ENCODE results near the gene JPH4.
"Not testable (repeated sequence)": the region's sequence is repeated elsewhere in the genome, so short reads cannot be mapped to it uniquely, and the experiment has no call there.

JPH4 gene

DNA sequence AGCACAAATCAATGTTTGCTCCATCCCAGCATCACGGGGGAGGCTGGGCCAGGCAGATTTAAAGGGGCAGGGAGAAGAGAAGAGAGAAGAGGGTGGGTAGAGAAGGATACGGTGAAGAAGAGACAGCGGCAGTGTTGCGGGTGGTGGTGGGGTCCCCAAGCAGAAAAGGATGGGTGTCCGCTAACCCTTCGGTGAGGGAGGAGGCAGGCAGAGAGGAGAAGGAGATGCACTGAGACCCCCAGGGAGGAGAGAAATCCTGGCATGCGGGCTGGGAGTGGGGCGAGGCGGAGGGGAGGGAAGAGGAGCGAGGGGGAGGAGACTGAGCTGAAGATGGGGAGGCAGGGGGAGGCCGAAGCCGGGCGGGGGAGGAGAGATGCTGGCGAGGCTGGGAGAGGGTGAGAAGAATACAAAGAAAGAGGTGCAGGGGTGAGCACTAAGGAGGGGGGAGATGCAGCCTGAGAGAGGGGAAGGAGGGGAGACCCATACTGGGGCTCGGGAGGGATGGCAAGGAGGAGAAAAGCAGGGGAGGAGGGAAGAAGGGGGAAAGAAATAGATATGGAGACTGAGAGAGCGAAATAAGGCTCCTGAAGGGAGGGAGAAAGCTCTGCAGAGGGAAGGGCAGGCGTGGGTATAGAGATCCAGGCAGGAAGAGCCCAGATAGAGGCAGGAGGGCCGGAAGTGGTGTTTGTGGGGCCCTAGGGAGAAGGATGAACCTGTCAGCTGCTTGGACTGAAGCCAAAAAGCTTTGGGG is at the start of gene JPH4:
Gene JPH4 (minus strand): TSS at position 231 of the 751 bp plus-strand sequence. CDS start 1,337 bp downstream, outside the sequence.
- DNase-seq (ENCODE audit: low read depth): no peak

DNA sequence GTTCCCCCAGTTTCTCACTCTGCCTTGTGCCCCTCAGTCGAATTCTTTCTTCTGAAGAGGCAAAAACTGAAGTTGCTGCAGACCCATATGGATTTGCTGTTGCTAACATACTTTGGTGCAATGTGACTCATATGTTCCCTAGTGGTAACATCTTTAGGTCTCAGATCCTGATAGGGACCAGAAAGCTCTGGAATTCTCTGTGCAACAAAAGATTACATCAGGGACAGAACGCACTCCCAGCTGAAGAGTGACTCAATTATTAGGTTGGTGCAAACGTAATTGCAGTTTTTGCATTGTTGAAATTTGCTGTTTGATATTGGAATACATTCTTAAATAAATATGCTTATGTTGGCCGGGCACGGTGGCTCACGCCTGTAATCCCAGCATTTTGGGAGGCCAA is 49.4 kb upstream of the JPH4 start:
- no peak for DNase-seq (ENCODE audit: low read depth)

DNA sequence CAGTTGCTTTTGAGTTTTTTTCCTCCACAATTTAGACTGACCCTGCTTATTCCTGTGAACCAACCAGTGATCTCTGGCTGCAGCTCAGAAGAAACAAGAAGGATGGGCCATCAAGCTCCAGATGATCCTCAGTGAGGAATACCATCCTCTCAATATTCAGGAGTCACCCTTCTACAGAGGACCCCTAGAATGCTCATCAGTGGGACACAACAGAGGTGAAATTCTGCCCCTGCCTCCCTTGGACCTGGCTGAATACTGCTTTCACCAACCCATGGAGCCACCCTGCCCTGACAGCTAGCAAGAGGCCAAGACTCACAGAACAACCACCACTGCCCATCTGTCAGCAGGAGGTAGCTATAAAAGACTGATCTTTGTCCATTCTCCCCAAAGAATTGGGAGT is 48.4 kb upstream of the JPH4 start:
- no peak for DNase-seq (ENCODE audit: low read depth)

DNA sequence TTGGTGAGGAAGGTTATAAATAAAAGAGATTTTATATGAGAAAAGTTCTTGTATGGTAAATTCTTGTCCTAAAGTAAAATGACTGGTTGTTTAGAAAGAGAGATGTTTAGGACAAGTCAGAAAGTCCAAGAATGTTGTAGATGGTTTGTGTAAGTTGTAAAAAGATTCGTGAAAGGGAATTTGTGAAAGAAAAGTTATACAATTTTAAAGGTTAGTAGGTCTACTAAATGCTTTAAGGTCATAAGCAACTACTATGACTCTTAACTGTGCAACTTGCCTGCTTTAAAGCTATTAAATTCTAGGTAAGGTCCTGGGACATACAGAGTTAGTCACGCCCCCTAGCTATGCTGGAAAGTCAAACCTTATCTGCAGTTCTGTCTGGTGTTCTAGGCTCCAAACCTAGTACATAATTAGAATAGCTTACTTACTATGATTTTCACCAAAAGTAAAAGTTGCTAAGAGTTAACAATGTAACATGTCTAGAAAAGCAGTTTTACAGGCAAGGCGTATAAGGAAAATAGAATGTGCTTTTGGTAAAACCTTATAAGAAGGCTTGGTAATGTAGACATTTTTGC is 46.3 kb upstream of the JPH4 start:
- DNase-seq (ENCODE audit: low read depth): no peak

DNA sequence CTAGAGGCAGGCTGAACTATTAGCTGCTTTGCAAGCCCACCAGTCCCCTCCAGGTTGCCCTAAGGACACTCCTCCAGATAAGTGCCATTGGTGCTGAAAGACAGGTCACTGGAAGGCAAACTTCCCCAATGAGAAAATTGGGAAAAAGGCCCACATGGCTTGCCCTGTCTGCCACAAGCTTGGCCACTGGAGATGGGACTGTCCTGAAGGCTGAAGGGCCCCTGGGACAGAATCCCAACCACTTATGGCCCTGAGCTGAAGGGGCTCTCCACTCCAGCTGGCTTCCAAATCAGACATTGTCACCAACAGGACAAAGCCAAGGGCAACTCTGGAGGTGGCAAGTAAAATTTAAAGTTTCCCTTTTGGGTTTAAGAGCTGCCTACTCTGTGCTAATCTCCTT is 45.4 kb upstream of the JPH4 start:
- no peak for DNase-seq (ENCODE audit: low read depth)

DNA sequence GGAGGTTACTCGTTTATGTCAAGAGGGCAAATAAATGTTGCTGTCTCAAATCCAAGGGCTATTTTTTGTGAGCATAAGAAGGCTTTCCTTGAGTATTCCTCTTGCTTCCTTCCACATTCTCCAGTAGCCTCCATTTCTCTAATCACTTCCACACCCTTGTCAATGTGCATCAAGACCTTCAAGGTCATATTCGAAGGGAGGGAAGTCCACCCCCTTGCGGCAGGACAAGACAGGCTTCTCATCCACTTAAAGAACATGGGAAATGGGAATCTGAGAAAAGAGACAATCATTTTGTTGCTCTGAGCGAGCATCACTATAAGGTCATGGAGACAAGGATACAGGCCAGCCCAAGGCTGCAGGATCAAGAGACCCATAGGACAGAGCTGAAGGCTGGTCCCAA is 44.4 kb upstream of the JPH4 start:
- DNase-seq (ENCODE audit: low read depth): no peak

DNA sequence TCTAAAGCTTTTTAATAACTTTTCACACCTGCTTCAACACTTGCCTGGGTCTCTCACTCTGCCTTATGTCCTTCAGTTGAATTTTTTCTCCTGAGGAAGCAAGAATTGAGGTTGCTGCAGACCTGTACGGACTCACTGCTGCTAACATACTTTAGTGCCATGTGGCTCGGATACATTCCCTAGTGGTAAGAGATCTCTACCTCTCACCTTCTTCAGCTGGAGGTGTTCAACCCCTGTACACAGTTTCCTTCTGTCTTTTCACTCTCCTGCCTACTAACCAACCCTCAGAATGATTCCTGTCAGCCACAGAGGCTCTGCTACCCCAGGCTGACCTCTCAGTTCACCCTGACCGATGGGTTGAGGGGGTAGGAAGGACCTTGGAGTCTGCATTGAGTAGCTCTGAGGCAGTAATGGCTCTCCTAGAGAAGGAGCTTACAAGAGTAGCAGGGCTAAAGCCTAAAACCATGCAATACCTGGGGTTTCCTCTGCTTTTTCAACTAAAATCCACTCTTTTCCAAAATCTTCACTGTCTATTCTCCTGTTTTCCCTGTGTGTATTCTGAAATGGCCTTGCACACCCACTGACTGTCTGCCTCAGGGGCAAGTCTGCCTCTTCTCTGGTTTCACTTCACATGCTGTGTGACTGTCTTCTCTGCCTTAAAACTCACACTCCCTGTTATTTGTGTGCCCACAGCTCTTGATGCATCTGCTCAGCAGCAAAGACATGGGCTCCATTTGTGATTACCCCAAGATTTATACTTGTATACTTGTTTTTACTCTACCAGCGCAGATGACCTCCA is 43.5 kb upstream of the JPH4 start:
- no peak for DNase-seq (ENCODE audit: low read depth)

DNA sequence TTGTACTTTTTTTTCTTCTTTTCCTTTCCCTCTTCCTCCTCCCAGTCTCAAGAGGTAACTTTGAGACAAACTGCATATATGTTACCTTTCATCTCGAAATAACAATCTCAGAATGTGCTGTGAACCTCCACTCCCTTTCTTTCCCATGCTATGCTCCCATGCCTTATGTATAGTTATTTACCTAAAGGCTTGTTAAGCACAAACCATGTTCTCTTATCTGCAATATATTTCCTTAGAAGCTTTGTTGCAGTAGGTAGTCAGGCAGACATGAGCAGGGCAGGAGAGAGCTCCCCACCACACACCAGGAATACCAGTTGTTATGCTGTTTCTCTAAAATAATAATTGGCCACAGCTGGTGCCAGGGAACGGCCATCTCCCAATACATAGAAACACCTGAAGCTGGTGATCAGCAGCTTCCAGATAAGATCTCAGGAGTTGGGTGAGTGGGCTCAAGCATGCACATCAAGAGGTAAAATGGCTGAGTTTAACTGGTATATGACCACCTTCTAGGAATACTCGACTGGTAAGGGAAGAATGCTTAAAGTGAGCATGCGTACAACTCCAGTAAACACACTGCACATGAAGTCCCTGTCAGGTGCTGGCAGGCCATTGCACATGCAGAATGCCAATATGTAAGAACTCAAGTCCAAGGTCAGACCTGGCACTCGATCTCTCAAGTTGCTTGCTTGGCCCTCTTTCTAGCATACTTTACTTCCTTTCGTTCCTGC is 42.8 kb upstream of the JPH4 start:
- no peak for DNase-seq (ENCODE audit: low read depth)

DNA sequence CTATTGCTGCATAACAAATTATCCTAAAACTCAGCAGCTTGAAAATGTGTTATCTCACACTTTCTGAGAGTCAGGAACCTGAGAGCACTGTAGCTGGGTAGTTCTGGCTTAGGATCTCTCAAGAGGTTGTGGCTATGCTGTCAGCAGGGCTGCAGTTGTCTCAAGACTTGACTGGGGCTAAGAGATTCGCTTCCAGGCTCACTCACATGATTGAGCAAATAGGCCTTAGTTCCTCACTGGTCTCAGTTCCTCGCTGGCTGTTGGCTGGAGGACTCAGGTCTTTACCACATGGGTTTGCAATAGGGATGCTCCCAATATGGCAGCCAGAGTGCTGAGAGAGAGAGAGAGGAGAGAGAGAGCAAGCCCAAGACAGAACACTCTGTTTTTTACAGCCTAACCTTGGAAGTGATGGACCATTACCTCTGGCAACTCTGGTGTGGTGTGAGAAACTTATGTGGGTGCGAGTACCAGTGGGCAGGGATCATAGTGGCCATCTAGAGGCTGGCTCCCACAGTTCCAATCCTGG is 41.6 kb upstream of the JPH4 start:
- DNase-seq (ENCODE audit: low read depth): no peak

DNA sequence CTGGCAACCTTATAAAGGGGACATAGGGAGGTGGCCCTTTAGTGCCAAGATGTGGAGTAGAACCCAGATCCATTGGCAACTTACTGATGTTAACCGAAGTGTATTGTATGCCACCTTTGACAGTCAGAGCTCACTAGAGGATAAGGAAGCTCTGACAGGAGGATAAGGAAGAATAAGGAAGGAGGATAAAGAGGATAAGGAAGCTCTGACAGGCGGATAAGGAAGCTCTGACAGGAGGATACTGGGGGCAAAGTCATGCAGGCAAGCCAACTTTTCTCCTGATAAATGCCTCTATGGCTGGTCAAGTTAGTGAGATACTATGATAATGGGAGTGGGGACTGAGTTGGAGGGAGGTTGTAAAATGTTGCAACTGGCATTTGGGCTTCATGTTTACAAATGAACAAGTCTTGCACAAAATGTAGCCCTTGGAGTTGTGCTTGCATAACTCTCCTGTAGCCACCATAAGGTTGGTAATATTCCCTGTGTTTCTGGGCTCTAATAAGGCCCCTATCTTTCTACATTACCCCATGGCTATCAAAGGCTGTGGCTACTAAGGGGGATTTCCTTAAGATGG is 39.9 kb upstream of the JPH4 start:
- DNase-seq (ENCODE audit: low read depth): no peak

DNA sequence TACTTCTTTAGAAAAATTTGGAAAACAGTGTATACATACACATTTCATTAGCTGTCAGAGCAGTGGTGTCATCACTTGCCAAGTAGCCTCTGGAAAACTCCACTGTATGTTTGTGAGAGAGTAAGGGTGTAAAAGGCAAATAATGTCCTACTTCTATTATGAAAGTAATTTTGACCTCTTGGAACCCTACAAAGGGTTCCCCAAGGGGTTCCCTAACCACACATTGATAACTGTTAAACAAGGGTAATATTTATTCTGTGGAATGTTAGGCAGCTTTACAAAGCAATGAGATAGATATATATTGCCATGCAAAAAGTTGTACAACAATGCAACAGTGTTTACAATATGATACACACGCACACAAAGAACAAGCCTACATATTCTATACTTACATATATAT is 38.9 kb upstream of the JPH4 start:
- DNase-seq (ENCODE audit: low read depth): no peak

DNA sequence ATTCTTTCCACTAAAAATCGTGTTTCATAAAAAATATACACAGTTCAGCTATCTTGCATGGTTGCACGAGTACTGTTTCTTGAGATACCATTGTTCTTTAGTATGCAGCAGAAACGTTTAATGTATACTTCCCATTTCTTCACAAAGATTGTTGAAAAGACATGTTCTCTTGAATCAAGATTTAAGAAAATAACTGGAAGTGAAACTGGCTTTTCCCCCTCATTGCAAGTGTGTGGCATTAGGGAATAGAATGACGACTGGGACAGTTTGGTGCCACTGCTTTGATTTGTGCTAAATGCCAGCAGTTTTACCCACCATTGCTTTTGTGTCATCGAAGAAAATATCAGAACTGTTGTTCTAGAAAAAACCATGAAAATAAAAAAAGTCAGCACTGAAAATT is 37.3 kb upstream of the JPH4 start:
- DNase-seq (ENCODE audit: low read depth): no peak

DNA sequence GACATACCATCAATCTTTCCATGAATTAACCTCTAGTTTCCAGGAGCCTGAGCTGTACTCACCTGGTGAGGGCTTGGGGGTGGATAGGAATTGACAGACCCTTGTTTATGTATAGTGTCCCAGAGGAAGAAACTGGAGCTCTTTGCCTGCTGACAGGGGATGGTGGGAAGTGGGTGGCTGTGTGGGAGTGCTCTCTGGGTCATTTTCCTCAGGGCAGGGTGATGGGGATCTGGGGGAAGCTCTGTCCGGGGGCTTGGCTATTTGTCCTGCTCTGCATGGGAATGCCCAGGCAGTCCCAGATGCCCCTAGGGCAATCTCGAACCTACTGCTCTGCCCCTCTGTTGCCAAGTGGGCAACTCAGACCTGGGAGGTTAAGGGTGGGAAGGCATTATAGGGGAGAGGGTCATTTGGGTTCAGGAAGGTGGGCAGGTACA is 35.8 kb upstream of the JPH4 start:
- DNase-seq (ENCODE audit: low read depth): no peak

DNA sequence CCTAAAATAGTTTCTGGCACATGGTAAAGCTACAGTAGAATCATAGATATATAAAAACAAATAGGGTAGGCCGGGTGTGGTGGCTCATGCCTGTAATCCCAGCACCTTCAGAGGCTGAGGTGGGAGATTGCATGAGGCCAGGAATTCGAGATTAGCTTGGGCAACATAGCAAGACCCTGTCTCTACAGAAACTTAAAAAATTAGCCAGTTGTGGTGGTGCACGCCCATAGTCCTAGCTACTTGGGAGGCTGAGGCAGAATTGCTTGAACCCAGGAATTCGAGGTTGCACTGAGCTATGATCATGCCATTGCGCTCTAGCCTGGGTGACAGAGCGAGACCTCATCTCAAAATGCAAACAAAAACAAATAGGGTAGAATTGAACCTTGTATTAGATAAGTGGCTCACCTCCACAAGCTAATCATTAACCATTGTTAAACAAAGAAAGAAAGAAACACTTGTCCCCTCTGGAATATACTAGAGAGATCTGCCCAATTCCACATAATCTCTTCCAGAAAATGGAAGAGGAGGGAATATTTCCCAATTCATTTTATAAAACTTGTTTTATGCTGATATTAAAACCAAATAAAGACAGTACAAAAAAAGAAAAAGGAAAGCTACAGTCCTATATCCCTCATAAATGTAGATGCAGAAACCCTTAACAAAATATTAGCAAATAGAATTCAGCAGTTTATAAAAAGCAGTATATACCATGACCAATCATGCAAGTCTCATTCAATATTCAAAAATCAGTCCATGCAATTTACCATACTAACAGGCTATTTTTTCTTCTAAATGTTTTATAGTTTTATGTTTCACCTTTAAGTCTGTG is 34.9 kb upstream of the JPH4 start:
- DNase-seq (ENCODE audit: low read depth): no peak

DNA sequence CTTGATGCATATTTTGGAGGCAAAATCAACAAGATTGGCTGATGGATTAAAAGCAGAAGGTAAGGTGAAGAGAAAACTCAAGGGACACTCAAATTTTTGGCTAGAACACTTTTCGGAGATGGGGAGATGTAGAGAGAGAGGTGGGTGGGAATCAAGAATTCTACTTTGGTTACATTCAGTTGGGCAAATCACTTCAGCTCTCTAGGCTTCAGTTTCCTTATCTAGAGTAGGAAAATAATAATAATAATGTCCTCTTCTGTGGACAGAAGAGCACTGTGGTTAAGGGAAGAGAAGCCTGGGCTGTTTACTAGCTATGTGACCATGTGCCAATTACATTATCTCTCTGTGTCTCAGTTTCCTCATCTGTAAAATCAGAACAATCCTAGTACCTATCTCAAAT is 34.2 kb upstream of the JPH4 start:
- no peak for DNase-seq (ENCODE audit: low read depth)

DNA sequence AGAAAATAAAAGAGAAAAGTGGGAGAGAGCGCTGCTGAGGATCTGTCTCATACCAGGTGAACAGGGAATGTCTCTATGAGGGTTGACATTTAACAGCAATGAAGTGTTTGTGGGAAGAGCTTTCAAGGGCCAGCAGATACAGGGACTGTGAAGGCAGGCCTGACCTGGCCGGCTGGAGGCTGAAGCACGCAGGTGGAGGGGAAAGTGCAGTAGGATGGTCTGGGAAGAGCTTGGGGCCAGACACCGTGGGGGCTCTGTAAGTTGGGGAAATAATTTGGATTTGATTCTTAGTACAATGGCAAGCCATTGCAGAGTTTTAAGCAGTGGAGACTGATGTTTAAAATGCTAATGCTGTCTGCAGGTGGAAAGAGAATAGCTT is 33.8 kb upstream of the JPH4 start:
- no peak for DNase-seq (ENCODE audit: low read depth)

DNA sequence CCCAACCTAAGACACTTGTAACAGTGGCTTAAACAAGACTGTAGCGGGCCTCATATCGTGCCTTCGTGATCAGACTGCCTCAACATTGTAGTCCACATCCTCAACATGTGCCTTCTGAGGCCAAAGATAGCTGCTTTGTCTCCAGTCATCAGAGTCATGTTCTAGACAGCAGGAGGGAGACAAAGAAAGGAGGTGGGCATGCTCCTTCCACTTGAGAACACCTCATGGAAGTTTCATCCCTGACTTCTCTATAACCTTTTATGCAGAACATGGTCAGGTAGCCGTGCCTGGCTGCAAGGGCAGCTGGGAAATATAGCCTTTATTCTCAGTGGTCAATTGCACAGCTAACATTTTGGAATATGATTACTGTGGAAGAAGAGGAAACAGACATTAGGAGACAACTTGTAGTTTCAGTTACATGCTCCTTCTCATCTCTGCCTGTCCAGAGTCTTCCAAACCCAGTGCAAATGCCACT is 32.3 kb upstream of the JPH4 start:
- no peak for DNase-seq (ENCODE audit: low read depth)

DNA sequence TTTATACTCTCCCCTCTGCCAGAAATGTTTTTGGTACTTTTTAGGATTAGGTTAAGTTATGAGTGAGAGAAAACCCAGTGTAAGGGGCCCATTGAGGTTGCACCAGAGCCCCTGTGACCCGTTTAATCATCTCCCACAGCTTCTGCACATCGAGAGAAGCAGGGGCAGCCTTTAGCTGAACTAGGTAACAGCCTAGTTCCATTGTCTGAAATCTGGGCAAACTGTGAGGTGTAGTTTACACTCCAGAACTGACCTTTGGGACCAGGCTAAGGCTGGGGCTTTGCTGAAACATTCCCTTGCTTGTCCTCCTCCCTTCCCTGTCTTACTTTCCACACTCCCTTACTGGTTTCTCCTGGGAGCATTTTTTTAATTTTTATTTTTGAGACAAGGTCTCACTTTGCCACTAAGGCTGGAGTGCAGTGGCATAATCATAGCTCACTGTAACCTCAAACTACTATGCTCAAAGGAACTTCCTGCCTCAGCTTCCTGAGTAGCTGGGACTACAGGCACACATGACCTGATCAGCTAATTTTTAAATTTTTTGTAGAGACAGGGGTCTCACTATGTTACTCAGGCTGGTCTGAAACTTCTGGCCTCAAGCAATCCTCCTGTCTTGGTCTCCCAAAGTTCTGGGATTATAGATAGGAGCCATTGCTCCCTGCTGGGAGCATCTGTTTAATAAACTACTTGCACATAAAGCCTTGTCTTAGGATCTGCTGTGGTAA is 31.7 kb upstream of the JPH4 start:
- no peak for DNase-seq (ENCODE audit: low read depth)

DNA sequence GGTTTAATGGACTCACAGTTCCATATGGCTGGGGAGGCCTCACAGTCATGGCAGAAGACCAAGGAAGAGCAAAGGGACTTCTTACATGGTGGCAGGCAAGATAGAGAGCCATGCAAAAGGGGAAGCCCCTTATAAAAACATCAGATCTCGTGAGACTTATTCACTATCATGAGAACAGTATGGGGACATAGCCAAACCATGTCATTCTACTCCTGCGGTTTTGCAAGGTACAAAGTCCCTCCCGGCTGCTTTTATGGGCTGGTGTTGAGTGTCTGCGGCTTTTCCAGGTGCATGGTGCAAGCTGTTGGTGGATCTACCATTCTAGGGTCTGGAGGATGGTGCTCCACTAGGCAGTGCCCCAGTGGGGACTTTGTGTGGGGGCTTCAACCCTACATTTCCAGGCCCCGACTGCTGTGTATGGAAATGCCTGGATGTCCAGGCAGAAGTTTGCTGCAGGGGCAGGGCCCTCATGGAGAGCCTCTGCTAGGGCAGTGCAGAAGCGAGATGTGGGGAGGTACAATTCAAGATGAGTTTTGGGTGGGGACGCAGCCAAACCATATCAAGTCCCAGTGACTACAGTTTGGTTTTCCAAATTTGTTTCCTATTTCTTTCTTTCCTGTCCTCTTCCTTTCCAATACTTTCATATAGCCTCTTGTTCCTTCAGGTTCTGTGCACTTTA is 31.0 kb upstream of the JPH4 start:
- DNase-seq (ENCODE audit: low read depth): not testable (repeated sequence)

DNA sequence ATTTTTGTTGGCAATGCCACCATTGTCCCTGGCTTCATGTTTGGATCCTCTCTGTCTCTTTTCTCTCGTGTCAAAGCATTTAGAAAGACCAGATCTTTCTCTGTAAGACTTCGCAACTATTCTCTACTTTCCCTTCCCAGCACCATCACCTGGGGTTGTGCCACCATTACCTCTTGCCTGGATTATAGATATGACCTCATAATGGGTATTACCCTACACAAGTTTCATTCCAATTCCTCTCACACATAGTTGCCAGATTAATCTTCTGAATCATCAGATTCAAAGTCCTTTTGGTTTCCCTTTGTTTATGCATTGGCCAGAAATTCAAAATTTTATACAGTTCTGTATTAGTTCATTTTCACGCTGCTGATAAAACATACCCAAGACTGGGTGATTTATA is 30.4 kb upstream of the JPH4 start:
- DNase-seq (ENCODE audit: low read depth): no peak

Measured in stimulated activated CD8-positive, alpha-beta memory T cell treated with anti-CD3 and anti-CD28 coated beads, Interleukin-7, amount 100 ng/mL, for 24 hours (primary cell).